Neural crest cell (in vitro differentiated cells): ENCODE results near the gene PACS1. TPM values are rescaled to one million over a fixed set of nuclear protein-coding genes. Genes with fewer than 3 reads are reported as not detected.

Experiments used
- DNase-seq: peaks from one replicate; pipeline ENCODE4 v3.0.0; 2021; ENCODE audit warnings: low read depth, mixed read lengths, low spot score
- H3K27ac Mint-ChIP-seq: one replicate; pipeline ENCODE4 v1.8.0; 2021; ENCODE audit warnings: mild to moderate bottlenecking, mixed read lengths; ENCODE audit not compliant: unreplicated experiment
- H3K27me3 Mint-ChIP-seq: 2 replicates; pipeline ENCODE4 v1.8.0; 2021; ENCODE audit warnings: low read depth, mild to moderate bottlenecking, mixed read lengths
- H3K36me3 Mint-ChIP-seq: 2 replicates; pipeline ENCODE4 v1.8.0; 2021; ENCODE audit warnings: low read depth, mild to moderate bottlenecking, mixed read lengths
- H3K4me1 Mint-ChIP-seq: 2 replicates; pipeline ENCODE4 v1.8.0; 2021; ENCODE audit warnings: mixed read lengths
- H3K4me3 Mint-ChIP-seq: one replicate; pipeline ENCODE4 v1.8.0; 2021; ENCODE audit warnings: mild to moderate bottlenecking, mixed read lengths
- H3K9me3 Mint-ChIP-seq: 2 replicates; pipeline ENCODE4 v1.8.0; 2021; ENCODE audit warnings: mixed read lengths
- total RNA-seq: library from RNA; stranded (reverse); gene quantifications from 2 replicates; pipeline ENCODE4 v1.2.1, GENCODE V29; 2021
- TF ChIP-seq, protein P1 (sequence below): fragments of 200-600 bp; sonication (generic); conservative IDR thresholded peaks from 2 replicates; pipeline ENCODE4 v1.5.0; 2021; ENCODE audit warnings: antibody characterized with exemption, mild to moderate bottlenecking

PACS1 gene
- total RNA-seq, 1 donor from 2014 or later, result 54.3 TPM

- DNase-seq, result no peak
- Mint-ChIP-seq H3K27ac (no peak overlapping the region), H3K36me3 (no peaks in the 10 kb centered on the region), H3K9me3 (no peaks in the 10 kb centered on the region), H3K4me1 (peaks cover 9% of the 10 kb centered on the region), H3K27me3 (no peaks in the 10 kb centered on the region), H3K4me3 (no peak overlapping the region)
- TF ChIP-seq, protein P1, sequence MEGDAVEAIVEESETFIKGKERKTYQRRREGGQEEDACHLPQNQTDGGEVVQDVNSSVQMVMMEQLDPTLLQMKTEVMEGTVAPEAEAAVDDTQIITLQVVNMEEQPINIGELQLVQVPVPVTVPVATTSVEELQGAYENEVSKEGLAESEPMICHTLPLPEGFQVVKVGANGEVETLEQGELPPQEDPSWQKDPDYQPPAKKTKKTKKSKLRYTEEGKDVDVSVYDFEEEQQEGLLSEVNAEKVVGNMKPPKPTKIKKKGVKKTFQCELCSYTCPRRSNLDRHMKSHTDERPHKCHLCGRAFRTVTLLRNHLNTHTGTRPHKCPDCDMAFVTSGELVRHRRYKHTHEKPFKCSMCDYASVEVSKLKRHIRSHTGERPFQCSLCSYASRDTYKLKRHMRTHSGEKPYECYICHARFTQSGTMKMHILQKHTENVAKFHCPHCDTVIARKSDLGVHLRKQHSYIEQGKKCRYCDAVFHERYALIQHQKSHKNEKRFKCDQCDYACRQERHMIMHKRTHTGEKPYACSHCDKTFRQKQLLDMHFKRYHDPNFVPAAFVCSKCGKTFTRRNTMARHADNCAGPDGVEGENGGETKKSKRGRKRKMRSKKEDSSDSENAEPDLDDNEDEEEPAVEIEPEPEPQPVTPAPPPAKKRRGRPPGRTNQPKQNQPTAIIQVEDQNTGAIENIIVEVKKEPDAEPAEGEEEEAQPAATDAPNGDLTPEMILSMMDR, result no peak
These were observed 167.8 kb downstream of the PACS1 start for GRCh38 chr11:66237867-66238266.

DNA sequence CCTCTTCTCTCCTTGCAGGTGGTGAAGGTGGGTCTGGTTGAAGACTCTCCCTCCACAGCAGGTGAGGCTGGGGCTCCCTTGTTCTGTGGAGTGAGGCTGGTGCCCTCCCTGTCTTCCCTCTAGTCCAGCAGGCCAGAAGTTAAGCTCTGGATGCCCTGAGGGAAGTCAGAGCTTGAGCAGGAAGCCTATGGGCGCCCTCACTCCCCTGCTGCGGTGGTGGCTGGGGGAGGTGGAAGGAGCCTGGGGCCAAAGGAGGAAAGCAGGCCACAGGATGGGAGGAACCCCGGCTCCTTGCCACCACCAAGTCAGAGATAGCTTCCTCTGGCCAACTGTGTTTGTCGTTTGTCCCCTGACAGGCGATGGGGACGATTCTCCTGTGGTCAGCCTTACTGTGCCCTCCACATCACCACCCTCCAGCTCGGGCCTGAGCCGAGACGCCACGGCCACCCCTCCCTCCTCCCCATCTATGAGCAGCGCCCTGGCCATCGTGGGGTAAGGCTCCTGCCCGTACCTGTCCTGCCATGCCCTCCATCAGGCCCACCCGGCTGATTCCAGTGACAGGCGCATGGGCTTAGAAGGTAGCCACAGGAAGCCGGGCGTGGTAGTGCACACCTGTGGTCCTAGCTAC is 168.8 kb downstream of the PACS1 start:
- Mint-ChIP-seq H3K27me3 (no peaks in the 10 kb centered on the region), H3K27ac (peak overlapping the region; percentile 12), H3K4me1 (no peaks in the 10 kb centered on the region), H3K9me3 (no peaks in the 10 kb centered on the region), H3K36me3 (no peaks in the 10 kb centered on the region), H3K4me3 (no peak overlapping the region)
- TF ChIP-seq, protein P1, result no peak
- DNase-seq, result no peak

DNA sequence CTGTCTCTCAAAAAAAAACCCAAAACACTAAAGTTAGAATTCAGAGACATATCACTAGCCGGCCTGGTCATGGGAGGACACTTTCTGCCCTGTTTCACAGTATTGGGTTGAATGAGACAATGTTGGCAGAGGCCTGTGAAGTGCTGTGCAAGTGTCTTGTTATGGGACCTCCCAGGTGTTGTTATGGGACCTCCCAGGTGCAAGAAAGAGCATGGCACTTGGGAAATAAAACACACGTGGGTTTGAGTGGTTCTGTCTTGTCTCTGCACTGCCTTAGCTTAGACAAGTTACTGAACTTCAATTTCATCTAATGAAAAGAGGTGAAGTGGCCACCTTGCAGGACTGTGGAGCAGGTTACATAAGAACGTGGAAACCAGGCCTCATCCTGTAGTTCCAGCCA is 169.4 kb downstream of the PACS1 start:
- Mint-ChIP-seq H3K36me3 (no peaks in the 10 kb centered on the region), H3K4me3 (no peak overlapping the region), H3K27me3 (no peaks in the 10 kb centered on the region), H3K27ac (peak overlapping the region; percentile 75), H3K4me1 (no peaks in the 10 kb centered on the region), H3K9me3 (no peaks in the 10 kb centered on the region)
- TF ChIP-seq, protein P1, result no peak
- no peak for DNase-seq

DNA sequence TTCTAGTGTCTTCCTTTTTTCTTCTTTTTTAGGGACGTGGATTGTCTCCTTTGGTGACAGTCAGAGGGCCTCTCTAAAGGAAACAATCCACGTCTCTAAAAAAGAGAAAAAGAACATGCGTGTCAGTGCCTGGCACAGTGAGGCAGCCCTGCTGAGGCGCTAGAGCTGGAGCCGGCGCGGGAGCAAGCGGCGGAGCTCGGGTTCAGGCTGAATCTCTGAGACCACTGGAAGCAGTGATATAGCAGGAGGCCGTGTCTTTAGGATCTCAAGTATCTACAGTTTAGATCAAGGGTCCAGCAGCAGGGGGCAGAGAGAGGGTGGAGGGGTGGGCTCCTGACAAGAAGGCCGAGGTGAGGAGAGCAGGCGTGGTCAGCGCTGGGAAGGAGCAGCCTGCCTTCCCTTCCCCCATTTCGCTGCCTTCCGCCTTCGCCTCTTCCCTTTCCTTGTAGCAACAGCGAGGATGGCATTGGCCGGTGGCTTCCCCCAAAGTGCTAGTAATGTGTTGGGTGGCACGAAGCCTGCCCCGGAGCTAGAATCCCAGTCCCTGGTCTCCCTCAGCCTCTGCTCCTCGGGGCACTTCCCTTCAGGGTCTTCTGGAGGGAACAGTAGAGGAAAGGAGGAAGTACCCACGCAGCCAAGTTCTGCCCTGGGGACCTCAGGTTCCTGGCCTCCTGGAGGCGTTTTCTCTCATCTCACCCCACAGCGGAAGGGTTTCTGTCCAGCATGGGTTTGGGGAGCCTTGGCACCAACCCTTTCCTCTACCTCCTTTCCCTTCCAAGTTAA is 170.1 kb downstream of the PACS1 start:
- H3K27me3 Mint-ChIP-seq, result no peaks in the 10 kb centered on the region
- H3K27ac Mint-ChIP-seq, result no peak overlapping the region
- TF ChIP-seq, protein P1, result no peak

GRCh38 chr11:66240781-66241136 is 170.7 kb downstream of the PACS1 start:
- no peaks in the 10 kb centered on the region for H3K36me3 Mint-ChIP-seq
- DNase-seq, result no peak
- TF ChIP-seq, protein P1, result no peak

More for the DNA sequence above, 170.1 kb downstream of the PACS1 start:
- Mint-ChIP-seq H3K4me3 (no peak overlapping the region), H3K9me3 (no peaks in the 10 kb centered on the region), H3K4me1 (no peaks in the 10 kb centered on the region), H3K36me3 (no peaks in the 10 kb centered on the region)
- DNase-seq, result no peak

More at GRCh38 chr11:66240781-66241136, 170.7 kb downstream of the PACS1 start:
- Mint-ChIP-seq H3K27me3 (no peaks in the 10 kb centered on the region), H3K4me1 (no peaks in the 10 kb centered on the region), H3K27ac (peak overlapping the region; percentile 71), H3K4me3 (no peak overlapping the region), H3K9me3 (no peaks in the 10 kb centered on the region)
